Testis (tissue), 3 donors: ENCODE measurements around the gene SIN3B. TPM values are rescaled to one million over a fixed set of nuclear protein-coding genes. Genes with fewer than 3 reads are reported as not detected.
A peak's percentile ranks its signal among the peaks of the same experiment; 100 is the strongest.

Experiments
- DNase-seq: peaks from one replicate; pipeline ENCODE4 v3.0.0-alpha.2; 2019
- H3K27ac ChIP-seq, 2 donors: fragments of 200-600 bp; sonication (generic); one replicate each; pipeline ENCODE4 v1.5.1; 2019
- H3K27me3 ChIP-seq: fragments of 200-600 bp; sonication (generic); one replicate; pipeline ENCODE4 v1.5.1; 2019
- H3K36me3 ChIP-seq: fragments of 200-600 bp; sonication (generic); one replicate; pipeline ENCODE4 v1.5.1; 2017; ENCODE audit warnings: low read depth; ENCODE audit errors: missing control alignments
- H3K4me1 ChIP-seq: fragments of 200-600 bp; sonication (generic); one replicate; pipeline ENCODE4 v1.5.1; 2019
- H3K4me3 ChIP-seq, 2 donors: fragments of 200-600 bp; sonication (generic); one replicate each; pipeline ENCODE4 v1.5.1; 2017 to 2019
- H3K9me3 ChIP-seq: fragments of 200-600 bp; sonication (generic); one replicate; pipeline ENCODE4 v1.5.1; 2017
- CTCF ChIP-seq, 3 experiments: fragments of 450-650 bp in 2 of 3; fragments of 200-600 bp in 1 of 3; sonication (generic) in 1 of 3; IDR thresholded peaks; one replicate each; pipeline ENCODE4 v1.5.1; 2016 to 2019; ENCODE audit warnings: antibody characterized with exemption in 3 of 3, mild to moderate bottlenecking in 2 of 3, moderate library complexity in 1 of 3
- POLR2A ChIP-seq: fragments of 450-650 bp; IDR thresholded peaks from one replicate; pipeline ENCODE4 v1.6.1; 2017; ENCODE audit warnings: antibody characterized with exemption, mild to moderate bottlenecking, moderate library complexity
- WGBS, 2 donors: methylation state at CpG; one replicate each; pipeline ENCODE4 v1.1.5; 2018; 5-methylcytosine and 5-hydroxymethylcytosine counted together
- intact Hi-C: fragments of 100-400 bp; cut with DNase I; formaldehyde crosslinking; loops from one replicate; pipeline ENCODE4 v1.15.1; 2023; ENCODE audit warnings: low total_unique reads
- polyA plus RNA-seq: library from polyadenylated mRNA; stranded (reverse); fragments of 350-450 nt; fragmentation: Illumina TruSeq; extraction: RNeasy Lipid Tissue Mini Kit (QIAGEN cat#74804); gene quantifications from one replicate; pipeline ENCODE4 v1.2.3, GENCODE V29; 2014; ENCODE audit warnings: low read depth, low replicate concordance; ENCODE audit not compliant: insufficient read depth
- total RNA-seq, 2 donors: library from RNA; depleted of rRNA; stranded (reverse); fragments of >200 nt; gene quantifications; one replicate each; pipeline ENCODE4 v1.2.3, GENCODE V29; 2016

SIN3B gene
- total and polyA plus RNA-seq, 3 donors from 2014 or later, result 70.6 to 283 (median 231) TPM

GRCh38 chr19:16888629-16889365 is 59.6 kb downstream of the SIN3B start, which contains the start of gene F2RL3:
TSS of gene F2RL3 (plus strand) at chr19:16888999. CDS start at chr19:16889190, 191 bp downstream.
- 42 to 48% methylated on average over 7 to 31 of the region's 31 CpGs for WGBS, 2 donors
- Histone ChIP-seq H3K4me1 (peaks cover 37% of the 10 kb centered on the region), H3K27me3 (no peaks in the 10 kb centered on the region), H3K9me3 (no peaks in the 10 kb centered on the region), H3K36me3 (no peaks in the 10 kb centered on the region), H3K27ac (peak within 1 kb of the TSS; percentile 44 to 84), H3K4me3 (no peak within 1 kb of the TSS)
- intact Hi-C loops, result no loop called here
- DNase-seq, result peak; percentile 88
- TF ChIP-seq POLR2A (no peak), CTCF (IDR thresholded peaks at IDR 0.05) (no peak)

- intact Hi-C loops, result no loop called here
- 56 to 57% methylated on average over 7 to 22 of the region's 22 CpGs for WGBS, 2 donors
- Histone ChIP-seq H3K36me3 (no peaks in the 10 kb centered on the region), H3K9me3 (no peaks in the 10 kb centered on the region), H3K27me3 (no peaks in the 10 kb centered on the region), H3K4me3 (no peak overlapping the region), H3K27ac (peak overlapping the region in 1 of 2 donors; percentile 44), H3K4me1 (peaks cover 41% of the 10 kb centered on the region)
- TF ChIP-seq POLR2A (no peak), CTCF (IDR thresholded peaks at IDR 0.05) (peak in 1 of 3 experiments; percentile 7)
- peak; percentile 86 for DNase-seq
These were observed 60.2 kb downstream of the SIN3B start for GRCh38 chr19:16889366-16889882.

GRCh38 chr19:16889883-16890460 is 60.8 kb downstream of the SIN3B start:
- Histone ChIP-seq H3K27me3 (no peaks in the 10 kb centered on the region), H3K36me3 (no peaks in the 10 kb centered on the region), H3K4me1 (peaks cover 41% of the 10 kb centered on the region), H3K9me3 (no peaks in the 10 kb centered on the region), H3K27ac (peak overlapping the region in 1 of 2 donors; percentile 44), H3K4me3 (no peak overlapping the region)
- no peak for TF ChIP-seq POLR2A
- no peak for TF ChIP-seq CTCF (IDR thresholded peaks at IDR 0.05)
- intact Hi-C loops, result no loop called here
- 95 to 97% methylated on average over 31 to 43 of the region's 48 CpGs for WGBS, 2 donors
- no peak for DNase-seq

- TF ChIP-seq POLR2A (no peak), CTCF (IDR thresholded peaks at IDR 0.05) (no peak)
- Histone ChIP-seq H3K9me3 (no peaks in the 10 kb centered on the region), H3K27ac (no peak overlapping the region), H3K36me3 (no peaks in the 10 kb centered on the region), H3K4me1 (peaks cover 41% of the 10 kb centered on the region), H3K4me3 (no peak overlapping the region), H3K27me3 (no peaks in the 10 kb centered on the region)
- no peak for DNase-seq
- intact Hi-C loops, result no loop called here
- WGBS, 2 donors, result 89 to 94% methylated on average over 14 to 24 of the region's 24 CpGs
These were observed 61.4 kb downstream of the SIN3B start for GRCh38 chr19:16890461-16891184.
